Naive thymus-derived CD8-positive, alpha-beta T cell (primary cell): ENCODE results near the gene TERF2IP. TPM values are rescaled to one million over a fixed set of nuclear protein-coding genes. Genes with fewer than 3 reads are reported as not detected.

Experiments used
- ATAC-seq, 2 donors: fragments of 150-1000 bp; cut with Tn5 transposase in 1 of 2; sonication (Bioruptor Pico), chemical (Tn5 transposase) in 1 of 2; 1 replicate in 1 of 2; 2 replicates in 1 of 2; pipeline ENCODE4 v1.10.0; 2021; ENCODE audit warnings: mild to moderate bottlenecking in 2 of 2, moderate library complexity in 2 of 2
- POLR2A ChIA-PET: fragments of 350-600 bp; sonication (Branson Sonifier 250); formaldehyde crosslinking; loops from one replicate; lab custom pipeline; 2021; ENCODE audit warnings: antibody characterized with exemption; lab: Charles Lee
- DNase-seq, 10 donors: peaks; one replicate each; pipeline versions ENCODE4 v3.0.0 to v3.0.0-alpha.2; 2020 to 2022
- H3K27ac Mint-ChIP-seq, 10 donors: one replicate each; pipeline ENCODE4 v1.8.0; 2020 to 2022; ENCODE audit warnings: mild to moderate bottlenecking in 10 of 10, mixed read lengths in 10 of 10, moderate library complexity in 4 of 10, inconsistent platforms in 1 of 10
- H3K27me3 Mint-ChIP-seq, 5 donors: one replicate each; pipeline ENCODE4 v1.8.0; 2021 to 2022; ENCODE audit warnings: mixed read lengths in 5 of 5
- H3K36me3 Mint-ChIP-seq, 3 donors: one replicate each; pipeline ENCODE4 v1.8.0; 2020 to 2022; ENCODE audit warnings: mixed read lengths in 3 of 3, mild to moderate bottlenecking in 2 of 3, inconsistent platforms in 1 of 3
- H3K4me1 Mint-ChIP-seq, 4 donors: one replicate each; pipeline ENCODE4 v1.8.0; 2021 to 2022; ENCODE audit warnings: mixed read lengths in 4 of 4
- H3K4me3 Mint-ChIP-seq, 10 donors: one replicate each; pipeline ENCODE4 v1.8.0; 2020 to 2022; ENCODE audit warnings: mild to moderate bottlenecking in 10 of 10, mixed read lengths in 10 of 10, moderate library complexity in 6 of 10, inconsistent platforms in 1 of 10
- H3K9me3 Mint-ChIP-seq, 9 donors: one replicate each; pipeline ENCODE4 v1.8.0; 2020 to 2022; ENCODE audit warnings: mixed read lengths in 9 of 9, mild to moderate bottlenecking in 3 of 9, inconsistent platforms in 1 of 9, moderate library complexity in 1 of 9
- polyA plus RNA-seq, 3 donors: library from polyadenylated mRNA; unstranded; fragments of 300-500 nt; fragmentation: Illumina TruSeq; gene quantifications; one replicate each; pipeline ENCODE4 v1.2.3, GENCODE V29; 2021
- total RNA-seq, 8 experiments: library from RNA in 2 of 8; stranded (reverse) in 2 of 8; gene quantifications; one replicate each; pipeline ENCODE4 v1.2.3 and lab custom pipeline; 2021 to 2026

Gene TERF2IP
- total and polyA plus RNA-seq, 5 experiments from 2014 or later: 89.8 to 137 (median 96.4) TPM

- H3K36me3 Mint-ChIP-seq: peaks cover 4 to 52% (median 8%) of the 10 kb centered on the region in 3 donors
- DNase-seq (peak in 1 of 10 donors; percentile 27), ATAC-seq (no peak)
- POLR2A ChIA-PET: interaction anchor here (1.3 to 4.2 kb wide), 4 partner anchors 27 to 187 kb away, joined by 4 to 119 read pairs (median 27); partner anchors contain the start of genes CFDP1, GABARAPL2, KARS1 and TERF2IP
- peak overlapping the region in 9 of 10 donors; percentile 52 to 99 (median 96) for H3K27ac Mint-ChIP-seq
- no peaks in the 10 kb centered on the region for H3K9me3 Mint-ChIP-seq
- peak overlapping the region in 8 of 10 donors; percentile 64 to 99 (median 96) for H3K4me3 Mint-ChIP-seq
- H3K27me3 Mint-ChIP-seq: no peaks in the 10 kb centered on the region
- peaks cover 21 to 54% (median 42%) of the 10 kb centered on the region in 4 donors for H3K4me1 Mint-ChIP-seq
These were observed 26.4 kb upstream of the TERF2IP start for GRCh38 chr16:75621170-75621477.

GRCh38 chr16:75622761-75623605 is 24.6 kb upstream of the TERF2IP start, which contains the start of gene ADAT1:
Gene ADAT1 (minus strand): TSS chr16:75623281. CDS start chr16:75620799, 2,482 bp downstream.
- POLR2A ChIA-PET: interaction anchor here (0.5 to 4.2 kb wide), 13 partner anchors 10 to 445 kb away, joined by 3 to 119 read pairs (median 5); partner anchors contain the start of genes CFDP1, GABARAPL2, KARS1 and TERF2IP

DNA sequence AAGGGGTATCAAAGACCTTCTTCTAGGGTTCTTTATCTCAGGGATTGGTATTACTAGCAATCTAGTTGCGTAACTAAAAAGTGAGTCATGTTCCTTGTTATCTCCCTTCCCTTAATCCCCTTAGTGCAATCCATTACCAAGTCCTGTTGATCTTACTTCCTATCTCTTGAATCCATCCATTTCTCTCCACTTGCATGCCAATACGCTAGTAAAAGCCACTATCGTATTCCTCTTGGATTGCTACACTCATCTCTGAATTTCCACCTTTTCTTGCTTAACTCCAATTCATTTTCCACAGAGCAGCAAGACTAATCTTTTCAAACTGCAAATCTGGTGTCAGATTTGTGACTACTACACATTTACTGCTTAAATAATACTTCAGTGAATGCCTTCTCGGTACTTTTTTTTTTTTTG is 22.6 kb upstream of the TERF2IP start:
- peaks cover 4 to 57% (median 22%) of the 10 kb centered on the region in 3 donors for H3K36me3 Mint-ChIP-seq
- POLR2A ChIA-PET: interaction anchor here (0.6 kb wide), 1 partner anchor 11 kb away, joined by 3 read pairs; no protein-coding TSS in a partner anchor
- no peaks in the 10 kb centered on the region for H3K9me3 Mint-ChIP-seq
- H3K27me3 Mint-ChIP-seq: no peaks in the 10 kb centered on the region
- no peak for DNase-seq
- peaks cover 35 to 66% (median 58%) of the 10 kb centered on the region in 4 donors for H3K4me1 Mint-ChIP-seq
- H3K4me3 Mint-ChIP-seq: peak overlapping the region in 8 of 10 donors; percentile 13 to 70 (median 50)
- H3K27ac Mint-ChIP-seq: peak overlapping the region in 9 of 10 donors; percentile 2 to 94 (median 66)
- ATAC-seq: no peak

More at GRCh38 chr16:75622761-75623605, 24.6 kb upstream of the TERF2IP start, which contains the start of gene ADAT1:
- peaks cover 30 to 60% (median 52%) of the 10 kb centered on the region in 4 donors for H3K4me1 Mint-ChIP-seq
- DNase-seq (peak; percentile 91 to 99 (median 98)), ATAC-seq (peak; percentile 92 to 95)
- H3K27me3 Mint-ChIP-seq: no peaks in the 10 kb centered on the region
- peak within 1 kb of the TSS; percentile 91 to 99 (median 98) for H3K27ac Mint-ChIP-seq
- no peaks in the 10 kb centered on the region for H3K9me3 Mint-ChIP-seq
- peaks cover 4 to 54% (median 7%) of the 10 kb centered on the region in 3 donors for H3K36me3 Mint-ChIP-seq
- peak within 1 kb of the TSS; percentile 93 to 99 (median 96) for H3K4me3 Mint-ChIP-seq

DNA sequence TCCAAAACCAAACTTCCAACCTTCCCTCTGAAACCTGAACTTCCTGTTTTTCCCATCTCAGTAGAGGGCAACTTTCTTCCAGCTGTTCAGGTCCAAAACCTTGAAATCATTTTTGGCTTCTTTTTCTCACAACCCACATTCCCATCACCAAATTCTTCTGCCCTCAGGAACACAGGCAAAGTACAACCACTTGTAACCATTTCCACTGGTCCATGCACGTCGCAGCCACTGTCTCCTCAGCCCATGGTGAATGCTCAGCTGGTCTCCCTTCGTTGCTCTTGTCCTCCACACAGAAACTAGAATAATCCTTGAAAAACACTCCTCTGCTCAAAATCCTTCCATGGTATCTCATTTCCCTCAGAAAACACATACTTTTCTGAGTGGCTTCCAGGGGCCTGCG is 20.8 kb upstream of the TERF2IP start:
- H3K36me3 Mint-ChIP-seq: peaks cover 4 to 60% (median 28%) of the 10 kb centered on the region in 3 donors

GRCh38 chr16:75627851-75628250 is 19.7 kb upstream of the TERF2IP start:
- no peaks in the 10 kb centered on the region for H3K9me3 Mint-ChIP-seq
- DNase-seq: no peak
- H3K27ac Mint-ChIP-seq: peak overlapping the region; percentile 57 to 91 (median 76)
- peaks cover 4 to 70% (median 32%) of the 10 kb centered on the region in 3 donors for H3K36me3 Mint-ChIP-seq
- peaks cover 20 to 39% (median 31%) of the 10 kb centered on the region in 4 donors for H3K4me1 Mint-ChIP-seq
- H3K4me3 Mint-ChIP-seq: peak overlapping the region in 7 of 10 donors; percentile 0 to 45 (median 13)
- POLR2A ChIA-PET: interaction anchor here (1.3 to 2.5 kb wide), 2 partner anchors 14 to 19 kb away, joined by 3 to 11 read pairs; partner anchors contain the start of genes KARS1 and TERF2IP
- no peak for ATAC-seq
- no peaks in the 10 kb centered on the region for H3K27me3 Mint-ChIP-seq

More for the DNA sequence above, 20.8 kb upstream of the TERF2IP start:
- POLR2A ChIA-PET: interaction anchor here (1.5 kb wide), 1 partner anchor 21 kb away, joined by 3 read pairs; the partner anchor contains the start of genes KARS1 and TERF2IP
- Mint-ChIP-seq H3K4me3 (peak overlapping the region in 6 of 10 donors; percentile 0 to 46 (median 14)), H3K4me1 (peaks cover 22 to 47% (median 39%) of the 10 kb centered on the region in 4 donors), H3K27me3 (no peaks in the 10 kb centered on the region), H3K9me3 (no peaks in the 10 kb centered on the region), H3K27ac (peak overlapping the region; percentile 45 to 89 (median 76))
- DNase-seq (no peak), ATAC-seq (no peak)

- H3K27ac Mint-ChIP-seq: peak overlapping the region; percentile 57 to 91 (median 76)
- POLR2A ChIA-PET: interaction anchor here (1.3 to 2.5 kb wide), 2 partner anchors 13 to 19 kb away, joined by 3 to 11 read pairs; partner anchors contain the start of genes KARS1 and TERF2IP
- DNase-seq (no peak), ATAC-seq (no peak)
- H3K9me3 Mint-ChIP-seq: no peaks in the 10 kb centered on the region
- peaks cover 4 to 75% (median 32%) of the 10 kb centered on the region in 3 donors for H3K36me3 Mint-ChIP-seq
- H3K4me1 Mint-ChIP-seq: peaks cover 20 to 39% (median 28%) of the 10 kb centered on the region in 4 donors
- peak overlapping the region in 3 of 10 donors; percentile 15 to 54 (median 20) for H3K4me3 Mint-ChIP-seq
- no peaks in the 10 kb centered on the region for H3K27me3 Mint-ChIP-seq
These were observed 19.2 kb upstream of the TERF2IP start for GRCh38 chr16:75628351-75628750.

DNA sequence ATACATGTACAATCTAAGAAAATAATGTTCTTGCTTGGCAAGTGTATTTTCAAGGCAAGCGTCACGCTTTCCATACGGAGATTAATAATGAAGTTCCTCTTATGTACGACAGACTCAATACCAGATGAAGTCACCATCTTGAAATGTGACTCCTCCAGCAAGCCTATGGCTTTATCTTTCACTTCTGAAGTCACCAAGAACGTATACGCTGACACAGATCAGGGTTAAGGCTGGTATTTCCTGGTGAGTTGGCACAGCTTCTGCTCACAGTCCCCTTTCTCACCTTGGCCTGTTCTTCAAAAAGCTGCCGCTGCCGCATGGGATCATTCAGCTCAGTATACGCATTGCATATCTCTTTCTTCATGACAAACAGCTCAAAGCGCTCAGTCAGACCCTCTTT is 18.4 kb upstream of the TERF2IP start:
- ATAC-seq (no peak), DNase-seq (no peak)
- peaks cover 22 to 37% (median 27%) of the 10 kb centered on the region in 4 donors for H3K4me1 Mint-ChIP-seq
- POLR2A ChIA-PET: interaction anchor here (2.5 kb wide), 1 partner anchor 18 kb away, joined by 11 read pairs; the partner anchor contains the start of genes KARS1 and TERF2IP
- H3K27me3 Mint-ChIP-seq: no peaks in the 10 kb centered on the region
- no peaks in the 10 kb centered on the region for H3K9me3 Mint-ChIP-seq
- H3K36me3 Mint-ChIP-seq: peaks cover 4 to 83% (median 38%) of the 10 kb centered on the region in 3 donors
- peak overlapping the region in 9 of 10 donors; percentile 22 to 90 (median 59) for H3K27ac Mint-ChIP-seq
- H3K4me3 Mint-ChIP-seq: peak overlapping the region in 1 of 10 donors; percentile 16

DNA sequence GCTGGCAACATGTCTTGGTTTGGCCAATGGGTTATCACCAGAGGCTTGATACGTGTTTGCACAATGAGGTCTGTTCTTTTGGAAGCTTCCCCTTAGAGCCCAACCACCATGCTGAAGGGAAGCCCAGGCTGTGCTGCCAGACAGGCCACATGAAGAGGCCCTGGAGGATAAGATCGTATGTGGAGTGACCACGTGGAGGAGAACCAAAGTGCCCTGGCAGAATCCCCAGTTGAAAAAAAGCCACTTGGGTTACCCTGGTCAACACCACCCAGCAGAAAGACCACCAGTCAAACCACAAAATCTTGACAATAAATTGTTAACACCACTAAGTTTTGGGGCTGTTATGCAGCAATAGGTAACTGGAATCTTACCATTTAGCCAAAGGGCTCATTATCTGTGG is 17.5 kb upstream of the TERF2IP start:
- Mint-ChIP-seq H3K9me3 (no peaks in the 10 kb centered on the region), H3K27ac (peak overlapping the region in 2 of 10 donors; percentile 8 to 60)
- POLR2A ChIA-PET: interaction anchor here (1.0 to 2.5 kb wide), 3 partner anchors 17 to 65 kb away, joined by 3 to 11 read pairs (median 10); partner anchors contain the start of genes KARS1 and TERF2IP

GRCh38 chr16:75632857-75633256 is 14.7 kb upstream of the TERF2IP start:
- ATAC-seq (no peak), DNase-seq (no peak)
- Mint-ChIP-seq H3K27ac (no peak overlapping the region), H3K4me3 (no peak overlapping the region), H3K36me3 (peaks cover 4 to 96% (median 42%) of the 10 kb centered on the region in 3 donors), H3K27me3 (no peaks in the 10 kb centered on the region), H3K9me3 (no peaks in the 10 kb centered on the region), H3K4me1 (peaks cover 11 to 21% (median 16%) of the 10 kb centered on the region in 4 donors)
- POLR2A ChIA-PET: no interaction called here

More for the DNA sequence above, 17.5 kb upstream of the TERF2IP start:
- peaks cover 4 to 90% (median 41%) of the 10 kb centered on the region in 3 donors for H3K36me3 Mint-ChIP-seq
- no peak overlapping the region for H3K4me3 Mint-ChIP-seq
- ATAC-seq: no peak
- peaks cover 20 to 32% (median 27%) of the 10 kb centered on the region in 4 donors for H3K4me1 Mint-ChIP-seq
- H3K27me3 Mint-ChIP-seq: no peaks in the 10 kb centered on the region
- DNase-seq: no peak

GRCh38 chr16:75635036-75635435 is 12.5 kb upstream of the TERF2IP start:
- Mint-ChIP-seq H3K27ac (no peak overlapping the region), H3K9me3 (no peaks in the 10 kb centered on the region), H3K27me3 (no peaks in the 10 kb centered on the region), H3K4me1 (peaks cover 0 to 12% (median 6%) of the 10 kb centered on the region in 4 donors), H3K4me3 (no peak overlapping the region), H3K36me3 (peaks cover 0 to 96% (median 33%) of the 10 kb centered on the region in 3 donors)
- no peak for DNase-seq
- no peak for ATAC-seq
- POLR2A ChIA-PET: interaction anchor here (0.7 kb wide), 1 partner anchor 13 kb away, joined by 3 read pairs; the partner anchor contains the start of genes KARS1 and TERF2IP

DNA sequence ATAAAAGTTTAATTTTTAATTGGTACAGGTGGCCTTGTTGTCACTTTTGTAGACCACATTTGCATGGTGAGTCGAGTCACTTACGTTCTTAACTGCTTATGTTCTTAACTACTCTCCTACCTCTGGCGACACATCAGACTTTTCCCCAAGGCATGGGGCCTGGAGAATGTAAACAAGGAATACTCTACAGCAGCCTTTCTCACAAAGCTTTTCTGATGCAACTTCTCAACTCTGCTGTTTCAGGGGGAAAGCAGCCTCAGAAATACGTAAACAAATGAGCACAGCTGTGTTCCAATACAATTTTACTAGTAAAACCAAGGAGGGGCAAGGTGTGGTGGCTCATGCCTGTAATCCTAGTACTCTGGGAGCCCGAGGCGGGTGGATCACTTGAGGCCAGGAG is 7.0 kb upstream of the TERF2IP start:
- Mint-ChIP-seq H3K27me3 (no peaks in the 10 kb centered on the region), H3K9me3 (no peaks in the 10 kb centered on the region), H3K27ac (peak overlapping the region in 4 of 10 donors; percentile 9 to 81 (median 20)), H3K36me3 (peaks cover 4 to 95% (median 25%) of the 10 kb centered on the region in 3 donors), H3K4me1 (peaks cover 20 to 56% (median 39%) of the 10 kb centered on the region in 4 donors), H3K4me3 (no peak overlapping the region)
- ATAC-seq: no peak
- POLR2A ChIA-PET: interaction anchor here (0.6 kb wide), 1 partner anchor 23 kb away, joined by 4 read pairs; no protein-coding TSS in a partner anchor
- DNase-seq: no peak
